Testis (tissue), 3 donors: ENCODE results near the gene SLC12A3. TPM values are rescaled to one million over a fixed set of nuclear protein-coding genes. Genes with fewer than 3 reads are reported as not detected.

Source experiments
- DNase-seq: peaks from one replicate; pipeline ENCODE4 v3.0.0-alpha.2; 2019
- H3K27ac ChIP-seq, 2 donors: fragments of 200-600 bp; sonication (generic); one replicate each; pipeline ENCODE4 v1.5.1; 2019
- H3K27me3 ChIP-seq: fragments of 200-600 bp; sonication (generic); one replicate; pipeline ENCODE4 v1.5.1; 2019
- H3K36me3 ChIP-seq: fragments of 200-600 bp; sonication (generic); one replicate; pipeline ENCODE4 v1.5.1; 2017; ENCODE audit warnings: low read depth; ENCODE audit errors: missing control alignments
- H3K4me1 ChIP-seq: fragments of 200-600 bp; sonication (generic); one replicate; pipeline ENCODE4 v1.5.1; 2019
- H3K4me3 ChIP-seq, 2 donors: fragments of 200-600 bp; sonication (generic); one replicate each; pipeline ENCODE4 v1.5.1; 2017 to 2019
- H3K9me3 ChIP-seq: fragments of 200-600 bp; sonication (generic); one replicate; pipeline ENCODE4 v1.5.1; 2017
- POLR2A ChIP-seq: fragments of 450-650 bp; IDR thresholded peaks from one replicate; pipeline ENCODE4 v1.6.1; 2017; ENCODE audit warnings: antibody characterized with exemption, mild to moderate bottlenecking, moderate library complexity
- WGBS, 2 donors: methylation state at CpG; one replicate each; pipeline ENCODE4 v1.1.5; 2018; 5-methylcytosine and 5-hydroxymethylcytosine counted together
- intact Hi-C: fragments of 100-400 bp; cut with DNase I; formaldehyde crosslinking; loops from one replicate; pipeline ENCODE4 v1.15.1; 2023; ENCODE audit warnings: low total_unique reads
- polyA plus RNA-seq: library from polyadenylated mRNA; stranded (reverse); fragments of 350-450 nt; fragmentation: Illumina TruSeq; extraction: RNeasy Lipid Tissue Mini Kit (QIAGEN cat#74804); gene quantifications from one replicate; pipeline ENCODE4 v1.2.3, GENCODE V29; 2014; ENCODE audit warnings: low read depth, low replicate concordance; ENCODE audit not compliant: insufficient read depth
- total RNA-seq, 2 donors: library from RNA; depleted of rRNA; stranded (reverse); fragments of >200 nt; gene quantifications; one replicate each; pipeline ENCODE4 v1.2.3, GENCODE V29; 2016
- TF ChIP-seq, protein P1 (sequence below), 3 experiments: fragments of 450-650 bp in 2 of 3; fragments of 200-600 bp in 1 of 3; sonication (generic) in 1 of 3; IDR thresholded peaks; one replicate each; pipeline ENCODE4 v1.5.1; 2016 to 2019; ENCODE audit warnings: antibody characterized with exemption in 3 of 3, mild to moderate bottlenecking in 2 of 3, moderate library complexity in 1 of 3

Gene SLC12A3
- total and polyA plus RNA-seq, 3 donors from 2014 or later: 0.16 to 1.1 (median 0.16) TPM

DNA sequence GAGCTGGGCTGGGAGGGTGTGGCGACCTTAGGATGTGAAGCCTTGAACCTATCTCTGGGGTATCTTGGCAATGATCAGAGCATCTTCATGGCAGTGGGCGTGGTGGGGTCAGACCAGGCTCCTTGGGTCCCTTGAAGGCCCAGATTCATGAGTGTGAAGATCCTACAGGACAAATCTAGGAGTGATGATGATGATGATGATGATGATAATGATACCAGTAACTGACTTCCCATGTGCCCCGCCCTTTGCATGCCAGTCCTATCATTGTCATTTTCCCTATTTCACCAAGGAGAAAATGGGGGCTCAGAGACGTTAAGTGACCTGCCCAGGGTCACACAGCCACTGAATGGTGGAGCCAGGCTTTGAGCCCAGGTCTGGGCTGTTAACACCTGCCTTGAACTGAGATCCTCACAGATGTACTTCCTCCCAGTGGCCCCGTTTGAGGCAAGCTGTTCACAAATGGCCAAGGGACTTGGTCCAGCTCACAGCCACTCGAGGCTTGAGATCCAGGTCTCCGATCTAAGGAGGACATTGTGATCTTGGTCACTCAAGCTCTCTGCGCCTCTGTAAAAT, 13.4 kb downstream of the SLC12A3 start:
- no peak overlapping the region for H3K4me3 ChIP-seq
- H3K4me1 ChIP-seq: no peaks in the 10 kb centered on the region
- H3K27me3 ChIP-seq: no peaks in the 10 kb centered on the region
- TF ChIP-seq, protein P1, sequence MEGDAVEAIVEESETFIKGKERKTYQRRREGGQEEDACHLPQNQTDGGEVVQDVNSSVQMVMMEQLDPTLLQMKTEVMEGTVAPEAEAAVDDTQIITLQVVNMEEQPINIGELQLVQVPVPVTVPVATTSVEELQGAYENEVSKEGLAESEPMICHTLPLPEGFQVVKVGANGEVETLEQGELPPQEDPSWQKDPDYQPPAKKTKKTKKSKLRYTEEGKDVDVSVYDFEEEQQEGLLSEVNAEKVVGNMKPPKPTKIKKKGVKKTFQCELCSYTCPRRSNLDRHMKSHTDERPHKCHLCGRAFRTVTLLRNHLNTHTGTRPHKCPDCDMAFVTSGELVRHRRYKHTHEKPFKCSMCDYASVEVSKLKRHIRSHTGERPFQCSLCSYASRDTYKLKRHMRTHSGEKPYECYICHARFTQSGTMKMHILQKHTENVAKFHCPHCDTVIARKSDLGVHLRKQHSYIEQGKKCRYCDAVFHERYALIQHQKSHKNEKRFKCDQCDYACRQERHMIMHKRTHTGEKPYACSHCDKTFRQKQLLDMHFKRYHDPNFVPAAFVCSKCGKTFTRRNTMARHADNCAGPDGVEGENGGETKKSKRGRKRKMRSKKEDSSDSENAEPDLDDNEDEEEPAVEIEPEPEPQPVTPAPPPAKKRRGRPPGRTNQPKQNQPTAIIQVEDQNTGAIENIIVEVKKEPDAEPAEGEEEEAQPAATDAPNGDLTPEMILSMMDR (IDR thresholded peaks at IDR 0.05): no peak
- no peak for TF ChIP-seq POLR2A
- no peaks in the 10 kb centered on the region for H3K9me3 ChIP-seq
- WGBS, 2 donors: 90 to 91% methylated on average over 7 to 8 of the region's 8 CpGs
- no peaks in the 10 kb centered on the region for H3K36me3 ChIP-seq
- intact Hi-C loops: no loop called here
- H3K27ac ChIP-seq: no peak overlapping the region
- no peak for DNase-seq

DNA sequence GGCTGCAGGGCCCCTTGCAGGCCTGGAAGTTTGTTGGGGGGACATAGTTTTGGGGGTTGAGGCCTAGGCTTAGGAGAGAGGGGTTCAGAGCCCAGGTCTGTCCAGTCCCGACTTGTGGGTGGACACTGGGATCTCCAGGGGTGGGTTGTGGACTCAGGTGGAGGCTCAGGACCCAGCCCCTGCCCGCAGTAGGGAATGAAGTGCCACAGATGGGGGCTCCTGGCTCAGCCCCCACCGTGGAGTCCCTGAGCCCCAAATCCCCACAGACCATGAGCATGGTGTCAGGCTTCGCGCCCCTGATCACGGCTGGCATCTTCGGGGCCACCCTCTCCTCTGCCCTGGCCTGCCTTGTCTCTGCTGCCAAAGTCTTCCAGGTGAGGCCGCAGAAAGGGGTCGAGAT, 14.3 kb downstream of the SLC12A3 start:
- no peaks in the 10 kb centered on the region for H3K36me3 ChIP-seq
- no peak for TF ChIP-seq POLR2A
- TF ChIP-seq, protein P1 (IDR thresholded peaks at IDR 0.05): no peak
- no peak overlapping the region for H3K27ac ChIP-seq
- H3K4me1 ChIP-seq: no peaks in the 10 kb centered on the region
- no peaks in the 10 kb centered on the region for H3K9me3 ChIP-seq
- DNase-seq: no peak
- intact Hi-C loops: no loop called here
- H3K27me3 ChIP-seq: no peaks in the 10 kb centered on the region
- H3K4me3 ChIP-seq: no peak overlapping the region
- 87 to 91% methylated on average over 9 of the region's 9 CpGs for WGBS, 2 donors

DNA sequence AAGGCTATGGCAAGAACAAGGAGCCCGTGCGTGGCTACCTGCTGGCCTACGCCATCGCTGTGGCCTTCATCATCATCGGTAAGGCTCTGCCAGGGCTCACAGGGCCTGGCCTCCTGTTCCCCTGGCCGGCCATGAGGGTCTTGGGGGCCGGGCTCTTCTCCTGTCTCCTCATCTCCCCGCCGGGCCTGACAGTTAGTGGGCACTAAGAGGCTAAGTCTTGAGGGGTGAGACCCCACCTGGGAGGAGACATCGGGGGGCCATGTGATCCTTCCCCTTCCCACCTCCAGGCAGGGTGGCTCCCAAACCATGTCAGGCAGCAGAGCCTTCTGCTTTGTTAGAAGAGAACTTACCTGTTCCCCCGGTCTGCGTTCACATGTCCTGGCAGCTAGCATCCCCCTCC, 15.2 kb downstream of the SLC12A3 start:
- H3K27ac ChIP-seq: no peak overlapping the region
- TF ChIP-seq, protein P1 (IDR thresholded peaks at IDR 0.05): no peak
- no peak for TF ChIP-seq POLR2A
- no peak for DNase-seq
- H3K4me3 ChIP-seq: no peak overlapping the region
- no peaks in the 10 kb centered on the region for H3K4me1 ChIP-seq
- intact Hi-C loops: no loop called here
- WGBS, 2 donors: 92 to 100% methylated on average over 1 to 12 of the region's 12 CpGs
- H3K36me3 ChIP-seq: no peaks in the 10 kb centered on the region
- no peaks in the 10 kb centered on the region for H3K27me3 ChIP-seq
- H3K9me3 ChIP-seq: no peaks in the 10 kb centered on the region

DNA sequence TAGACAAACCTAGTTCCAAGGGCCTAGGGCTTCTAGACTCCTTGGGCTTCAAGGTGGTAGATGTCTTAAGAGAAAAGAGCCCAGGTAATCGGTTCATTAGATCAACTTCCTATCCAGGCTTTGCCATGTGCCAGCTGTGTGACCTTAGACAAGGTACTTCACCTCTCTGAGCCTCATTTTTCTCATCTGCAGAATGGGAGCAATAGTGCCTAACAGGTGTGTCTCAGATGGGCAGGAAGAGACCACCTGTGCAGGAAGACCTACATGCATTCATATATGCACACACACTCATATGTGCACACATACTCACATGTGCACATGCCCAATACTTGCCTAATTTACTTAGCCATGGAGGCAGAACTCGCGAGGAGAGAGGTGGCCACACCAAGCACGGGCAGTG, 15.7 kb downstream of the SLC12A3 start:
- 92 to 98% methylated on average over 4 of the region's 4 CpGs for WGBS, 2 donors
- Histone ChIP-seq H3K36me3 (no peaks in the 10 kb centered on the region), H3K4me3 (no peak overlapping the region), H3K27me3 (no peaks in the 10 kb centered on the region), H3K27ac (no peak overlapping the region), H3K9me3 (no peaks in the 10 kb centered on the region), H3K4me1 (no peaks in the 10 kb centered on the region)
- intact Hi-C loops: no loop called here
- DNase-seq: no peak
- no peak for TF ChIP-seq POLR2A
- TF ChIP-seq, protein P1 (IDR thresholded peaks at IDR 0.05): no peak

DNA sequence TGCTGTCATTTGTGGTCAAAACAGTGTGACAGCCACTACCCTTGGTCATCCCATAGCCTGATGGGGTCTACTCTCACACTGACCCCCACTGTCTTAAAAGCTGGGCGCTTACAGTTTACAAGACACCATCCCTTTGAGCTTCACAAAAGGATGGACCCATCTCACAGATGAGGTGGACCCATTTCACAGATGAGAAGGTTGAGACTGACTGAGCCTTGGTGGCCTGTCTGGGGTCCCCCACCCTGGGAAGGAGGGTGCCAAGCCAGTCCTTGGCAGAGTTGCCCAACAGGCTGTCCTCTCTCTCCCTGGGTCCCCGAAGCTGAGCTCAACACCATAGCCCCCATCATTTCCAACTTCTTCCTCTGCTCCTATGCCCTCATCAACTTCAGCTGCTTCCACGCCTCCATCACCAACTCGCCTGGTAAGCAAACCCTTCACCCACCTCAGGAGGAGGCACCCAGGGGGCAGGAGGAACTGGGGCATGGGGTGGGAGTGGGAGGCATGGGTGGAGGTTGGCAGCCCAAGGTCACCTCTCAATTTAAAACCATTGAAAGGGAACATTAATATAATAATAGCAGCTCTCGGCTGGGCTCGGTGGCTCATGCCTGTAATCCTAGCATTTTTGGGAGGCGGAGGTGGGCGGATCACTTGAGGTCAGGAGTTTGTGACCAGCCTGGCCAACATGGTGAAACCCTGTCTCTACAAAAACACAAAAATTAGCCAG, 17.2 kb downstream of the SLC12A3 start:
- no peaks in the 10 kb centered on the region for H3K27me3 ChIP-seq
- H3K9me3 ChIP-seq: no peaks in the 10 kb centered on the region
- H3K4me1 ChIP-seq: no peaks in the 10 kb centered on the region
- intact Hi-C loops: no loop called here
- 85 to 86% methylated on average over 8 of the region's 8 CpGs for WGBS, 2 donors
- no peaks in the 10 kb centered on the region for H3K36me3 ChIP-seq
- DNase-seq: no peak
- H3K4me3 ChIP-seq: no peak overlapping the region
- TF ChIP-seq POLR2A: no peak
- TF ChIP-seq, protein P1 (IDR thresholded peaks at IDR 0.05): no peak
- no peak overlapping the region for H3K27ac ChIP-seq
